ENCODE measurements around the gene VPS26C.

VPS26C gene

GRCh38 chr21:37253991-37254390 is 13.1 kb downstream of the VPS26C start:
- Mint-ChIP-seq H3K4me3 (no peak overlapping the region), H3K27me3 (no peaks in the 10 kb centered on the region), H3K27ac (no peak overlapping the region), H3K36me3 (ENCODE audit: low read depth) (peaks cover 6% of the 10 kb centered on the region), H3K9me3 (no peaks in the 10 kb centered on the region), H3K4me1 (ENCODE audit: low read depth) (peaks cover 59% of the 10 kb centered on the region)
- intact Hi-C loops (cut with micrococcal nuclease), result no loop called here

- Mint-ChIP-seq H3K36me3 (ENCODE audit: low read depth) (peaks cover 18% of the 10 kb centered on the region), H3K4me3 (no peak overlapping the region), H3K9me3 (no peaks in the 10 kb centered on the region), H3K27ac (no peak overlapping the region), H3K27me3 (no peaks in the 10 kb centered on the region), H3K4me1 (ENCODE audit: low read depth) (peaks cover 61% of the 10 kb centered on the region)
- intact Hi-C loops (cut with micrococcal nuclease), result no loop called here
Observed at GRCh38 chr21:37251294-37251634, 15.9 kb downstream of the VPS26C start.

GRCh38 chr21:37249112-37249904 is 17.8 kb downstream of the VPS26C start:
- no peak overlapping the region for H3K27ac Mint-ChIP-seq
- H3K4me3 Mint-ChIP-seq, result no peak overlapping the region
- H3K9me3 Mint-ChIP-seq, result no peaks in the 10 kb centered on the region
- H3K36me3 Mint-ChIP-seq (ENCODE audit: low read depth), result peaks cover 35% of the 10 kb centered on the region
- peaks cover 78% of the 10 kb centered on the region for H3K4me1 Mint-ChIP-seq (ENCODE audit: low read depth)
- no peaks in the 10 kb centered on the region for H3K27me3 Mint-ChIP-seq
- intact Hi-C loops (cut with micrococcal nuclease), result no loop called here

GRCh38 chr21:37248298-37248697 is 18.8 kb downstream of the VPS26C start:
- Mint-ChIP-seq H3K27me3 (no peaks in the 10 kb centered on the region), H3K27ac (no peak overlapping the region), H3K36me3 (ENCODE audit: low read depth) (peaks cover 37% of the 10 kb centered on the region), H3K9me3 (no peaks in the 10 kb centered on the region), H3K4me3 (no peak overlapping the region), H3K4me1 (ENCODE audit: low read depth) (peaks cover 80% of the 10 kb centered on the region)
- intact Hi-C loops (cut with micrococcal nuclease), result no loop called here

GRCh38 chr21:37245151-37245550 is 22.0 kb downstream of the VPS26C start:
- Mint-ChIP-seq H3K4me3 (no peak overlapping the region), H3K36me3 (ENCODE audit: low read depth) (peaks cover 54% of the 10 kb centered on the region), H3K27ac (no peak overlapping the region), H3K9me3 (no peaks in the 10 kb centered on the region), H3K27me3 (no peaks in the 10 kb centered on the region), H3K4me1 (ENCODE audit: low read depth) (peaks cover 68% of the 10 kb centered on the region)
- intact Hi-C loops (cut with micrococcal nuclease), result no loop called here

- Mint-ChIP-seq H3K27me3 (no peaks in the 10 kb centered on the region), H3K9me3 (no peaks in the 10 kb centered on the region), H3K27ac (no peak overlapping the region), H3K4me1 (ENCODE audit: low read depth) (peaks cover 65% of the 10 kb centered on the region), H3K36me3 (ENCODE audit: low read depth) (peaks cover 56% of the 10 kb centered on the region), H3K4me3 (no peak overlapping the region)
- intact Hi-C loops (cut with micrococcal nuclease), result no loop called here
Observed at GRCh38 chr21:37244501-37245095, 22.5 kb downstream of the VPS26C start.

GRCh38 chr21:37243961-37244360 is 23.2 kb downstream of the VPS26C start:
- H3K27ac Mint-ChIP-seq, result no peak overlapping the region
- peaks cover 62% of the 10 kb centered on the region for H3K36me3 Mint-ChIP-seq (ENCODE audit: low read depth)
- H3K4me1 Mint-ChIP-seq (ENCODE audit: low read depth), result peaks cover 58% of the 10 kb centered on the region
- H3K27me3 Mint-ChIP-seq, result no peaks in the 10 kb centered on the region
- intact Hi-C loops (cut with micrococcal nuclease), result no loop called here
- no peak overlapping the region for H3K4me3 Mint-ChIP-seq
- H3K9me3 Mint-ChIP-seq, result no peaks in the 10 kb centered on the region

GRCh38 chr21:37241426-37241825 is 25.7 kb downstream of the VPS26C start:
- Mint-ChIP-seq H3K27me3 (no peaks in the 10 kb centered on the region), H3K4me3 (no peak overlapping the region), H3K9me3 (no peaks in the 10 kb centered on the region), H3K36me3 (ENCODE audit: low read depth) (peaks cover 77% of the 10 kb centered on the region), H3K4me1 (ENCODE audit: low read depth) (peaks cover 38% of the 10 kb centered on the region), H3K27ac (no peak overlapping the region)
- intact Hi-C loops (cut with micrococcal nuclease), result no loop called here

GRCh38 chr21:37240978-37241377 is 26.2 kb downstream of the VPS26C start:
- no peak overlapping the region for H3K4me3 Mint-ChIP-seq
- no peaks in the 10 kb centered on the region for H3K9me3 Mint-ChIP-seq
- H3K27me3 Mint-ChIP-seq, result no peaks in the 10 kb centered on the region
- H3K4me1 Mint-ChIP-seq (ENCODE audit: low read depth), result peaks cover 33% of the 10 kb centered on the region
- intact Hi-C loops (cut with micrococcal nuclease), result no loop called here
- peaks cover 77% of the 10 kb centered on the region for H3K36me3 Mint-ChIP-seq (ENCODE audit: low read depth)
- H3K27ac Mint-ChIP-seq, result no peak overlapping the region

GRCh38 chr21:37237764-37238163 is 29.4 kb downstream of the VPS26C start:
- H3K27me3 Mint-ChIP-seq, result no peaks in the 10 kb centered on the region
- peaks cover 5% of the 10 kb centered on the region for H3K4me1 Mint-ChIP-seq (ENCODE audit: low read depth)
- no peak overlapping the region for H3K27ac Mint-ChIP-seq
- intact Hi-C loops (cut with micrococcal nuclease), result no loop called here
- H3K4me3 Mint-ChIP-seq, result no peak overlapping the region
- no peaks in the 10 kb centered on the region for H3K9me3 Mint-ChIP-seq
- H3K36me3 Mint-ChIP-seq (ENCODE audit: low read depth), result peaks cover 86% of the 10 kb centered on the region

GRCh38 chr21:37237346-37237745 is 29.8 kb downstream of the VPS26C start:
- Mint-ChIP-seq H3K27me3 (no peaks in the 10 kb centered on the region), H3K9me3 (no peaks in the 10 kb centered on the region), H3K4me3 (no peak overlapping the region), H3K36me3 (ENCODE audit: low read depth) (peaks cover 90% of the 10 kb centered on the region), H3K27ac (no peak overlapping the region), H3K4me1 (ENCODE audit: low read depth) (peaks cover 5% of the 10 kb centered on the region)
- intact Hi-C loops (cut with micrococcal nuclease), result no loop called here

GRCh38 chr21:37233551-37234146 is 33.5 kb downstream of the VPS26C start:
- Mint-ChIP-seq H3K9me3 (no peaks in the 10 kb centered on the region), H3K4me3 (no peak overlapping the region), H3K36me3 (ENCODE audit: low read depth) (peaks cover 99% of the 10 kb centered on the region), H3K27ac (no peak overlapping the region), H3K27me3 (no peaks in the 10 kb centered on the region), H3K4me1 (ENCODE audit: low read depth) (no peaks in the 10 kb centered on the region)
- intact Hi-C loops (cut with micrococcal nuclease), result no loop called here

GRCh38 chr21:37232274-37233018 is 34.7 kb downstream of the VPS26C start:
- H3K9me3 Mint-ChIP-seq, result no peaks in the 10 kb centered on the region
- peaks cover 99% of the 10 kb centered on the region for H3K36me3 Mint-ChIP-seq (ENCODE audit: low read depth)
- no peaks in the 10 kb centered on the region for H3K4me1 Mint-ChIP-seq (ENCODE audit: low read depth)
- no peak overlapping the region for H3K4me3 Mint-ChIP-seq
- H3K27me3 Mint-ChIP-seq, result no peaks in the 10 kb centered on the region
- intact Hi-C loops (cut with micrococcal nuclease), result no loop called here
- no peak overlapping the region for H3K27ac Mint-ChIP-seq

- Mint-ChIP-seq H3K9me3 (no peaks in the 10 kb centered on the region), H3K4me3 (no peak overlapping the region), H3K4me1 (ENCODE audit: low read depth) (no peaks in the 10 kb centered on the region), H3K27me3 (no peaks in the 10 kb centered on the region), H3K36me3 (ENCODE audit: low read depth) (peaks cover 99% of the 10 kb centered on the region), H3K27ac (no peak overlapping the region)
- intact Hi-C loops (cut with micrococcal nuclease), result no loop called here
Observed at GRCh38 chr21:37231671-37232070, 35.5 kb downstream of the VPS26C start.
